T-helper 1 cell treated with Interleukin-12 subunit alpha and Interleukin-12 subunit beta and Interleukin-4 antibody, amounts not matched to agents 30 ng/mL and 1 ng/mL, for 36 hours (primary cell): ENCODE data around the gene ZBP1. TPM values are rescaled to one million over a fixed set of nuclear protein-coding genes. Genes with fewer than 3 reads are reported as not detected.

Experiments used
- intact Hi-C: fragments of 100-400 bp; cut with micrococcal nuclease; formaldehyde crosslinking; loops from one replicate; pipeline ENCODE4 v1.15.1; 2024
- total RNA-seq: library from RNA; stranded (reverse); gene quantifications from 2 replicates; pipeline ENCODE4 v1.2.3, GENCODE V29; 2022

The ZBP1 gene
- total RNA-seq, 1 donor from 2014 or later: 12.5 TPM

GRCh38 chr20:57647933-57648785 lies 27.9 kb upstream of the ZBP1 start:
- intact Hi-C loops: no loop called here

- intact Hi-C loops: no loop called here
These were observed 27.0 kb upstream of the ZBP1 start for GRCh38 chr20:57647006-57647932.

- intact Hi-C loops: no loop called here
These were observed 18.6 kb upstream of the ZBP1 start for GRCh38 chr20:57638895-57639236.

DNA sequence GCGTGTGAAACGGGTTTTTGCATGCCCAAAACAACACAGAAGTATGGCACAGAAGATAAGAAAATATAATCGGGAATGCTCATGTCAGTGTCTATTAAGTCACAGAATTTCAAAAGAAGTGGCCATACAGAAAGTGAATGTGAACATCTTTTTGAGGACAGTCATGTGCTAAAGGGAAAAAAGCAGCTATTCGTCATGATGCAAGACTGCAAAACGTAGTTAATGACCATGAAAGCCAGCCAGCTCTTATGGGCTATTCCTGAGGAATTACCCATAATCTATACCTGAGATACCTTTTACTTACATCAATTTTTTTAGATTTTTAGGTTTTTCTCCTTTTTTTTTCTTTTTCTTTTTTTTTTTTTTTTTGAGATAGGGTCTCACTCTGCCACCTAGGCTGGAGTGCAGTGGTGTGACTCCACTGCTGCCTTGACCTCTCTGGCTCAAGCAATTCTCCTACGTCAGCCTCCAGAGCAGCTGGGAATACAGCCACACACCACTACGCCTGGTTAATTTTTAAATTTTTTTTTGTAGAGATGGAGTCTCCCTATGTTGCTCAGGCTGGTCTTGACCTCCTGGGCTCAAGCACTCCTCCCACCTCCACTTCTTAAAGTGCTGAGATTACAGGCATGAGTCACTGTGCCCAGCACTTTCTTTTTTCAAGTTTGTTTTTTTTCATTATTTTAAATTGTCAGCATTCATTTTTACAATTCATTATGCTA lies 18.1 kb upstream of the ZBP1 start:
- intact Hi-C loops: no loop called here

GRCh38 chr20:57633945-57634491 lies 13.8 kb upstream of the ZBP1 start:
- intact Hi-C loops: loop anchor here (1.0 to 5.0 kb wide), 2 partner anchors 15 to 63 kb away; no protein-coding TSS in a partner anchor

DNA sequence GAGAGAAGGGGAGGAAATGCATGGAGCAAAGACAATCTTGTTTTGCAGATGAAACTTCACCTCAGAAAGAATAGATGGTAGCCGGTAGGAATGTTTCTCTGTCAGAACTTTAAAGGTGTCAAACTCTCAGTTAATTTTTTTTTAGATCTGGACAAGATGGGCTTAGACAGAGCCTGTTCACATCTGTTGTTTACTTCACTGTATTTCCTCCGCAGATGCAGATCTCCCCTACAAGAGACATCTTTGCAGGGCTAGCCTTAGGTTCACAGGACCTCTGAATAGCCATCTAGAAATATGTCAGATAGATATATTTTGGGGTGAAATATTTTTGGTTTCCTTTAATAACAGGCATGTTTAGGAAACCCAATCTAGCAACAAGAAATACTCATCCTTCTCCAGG lies 12.1 kb upstream of the ZBP1 start:
- intact Hi-C loops: loop anchor here (5.0 kb wide), 1 partner anchor 65 kb away; no protein-coding TSS in a partner anchor

DNA sequence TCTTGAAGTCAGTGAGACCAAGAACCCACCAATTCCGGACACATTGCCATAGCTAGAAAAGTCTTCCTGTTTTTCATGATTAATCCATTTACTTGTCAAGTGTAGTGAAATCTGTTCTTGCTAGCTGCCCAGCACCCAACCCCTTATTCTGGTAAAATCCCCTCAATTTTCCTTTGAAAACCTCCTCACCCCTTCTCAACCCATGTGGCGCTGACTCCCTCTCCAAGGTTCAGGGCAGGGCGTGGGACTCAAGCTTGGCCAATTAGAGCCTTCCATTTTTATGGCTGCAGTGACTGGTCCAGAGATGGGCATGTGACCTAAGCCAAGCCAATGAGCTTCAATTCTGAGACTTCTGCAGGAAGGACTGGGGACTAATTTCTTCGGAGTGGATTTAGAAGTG lies 9.8 kb upstream of the ZBP1 start:
- intact Hi-C loops: loop anchor here (5.0 kb wide), 1 partner anchor 67 kb away; no protein-coding TSS in a partner anchor

DNA sequence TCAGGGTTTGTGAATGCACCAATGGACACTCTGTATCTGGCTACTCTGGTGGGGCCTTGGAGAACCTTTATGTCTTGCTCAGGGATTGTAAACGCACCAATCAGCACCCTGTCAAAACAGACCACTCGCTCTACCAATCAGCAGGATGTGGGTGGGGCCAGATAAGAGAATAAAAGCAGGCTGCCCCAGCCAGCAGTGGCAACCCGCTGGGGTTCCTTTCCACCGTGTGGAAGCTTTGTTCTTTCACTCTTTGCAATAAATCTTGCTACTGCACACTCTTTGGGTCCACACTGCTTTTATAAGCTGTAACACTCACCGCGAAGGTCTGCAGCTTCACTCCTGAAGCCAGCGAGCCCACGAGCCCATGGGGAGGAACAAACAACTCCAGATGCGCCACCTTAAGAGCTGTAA lies 9.3 kb upstream of the ZBP1 start:
- intact Hi-C loops: loop anchor here (2.0 kb wide), 1 partner anchor 25 kb away; no protein-coding TSS in a partner anchor

DNA sequence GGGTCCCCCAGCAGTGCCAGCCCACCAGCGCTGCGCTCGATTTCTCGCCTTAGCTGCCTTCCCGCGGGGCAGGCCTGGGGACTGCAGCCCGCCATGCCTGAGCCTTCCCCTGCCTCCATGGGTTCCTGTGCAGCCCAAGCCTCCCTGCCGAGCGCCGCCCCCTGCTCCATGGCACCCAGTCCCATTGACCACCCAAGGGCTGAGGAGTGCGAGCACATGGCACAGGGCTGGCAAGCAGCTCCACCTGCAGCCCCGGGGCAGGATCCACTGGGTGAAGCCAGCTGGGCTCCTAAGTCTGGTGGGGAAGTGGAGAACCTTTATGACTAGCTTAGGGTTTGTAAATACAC lies 8.7 kb upstream of the ZBP1 start:
- intact Hi-C loops: loop anchor here (1.0 to 2.0 kb wide), 2 partner anchors 10 to 26 kb away; no protein-coding TSS in a partner anchor

- intact Hi-C loops: loop anchor here (1.0 to 2.0 kb wide), 2 partner anchors 9 to 26 kb away; no protein-coding TSS in a partner anchor
These were observed 8.1 kb upstream of the ZBP1 start for GRCh38 chr20:57628047-57628961.

DNA sequence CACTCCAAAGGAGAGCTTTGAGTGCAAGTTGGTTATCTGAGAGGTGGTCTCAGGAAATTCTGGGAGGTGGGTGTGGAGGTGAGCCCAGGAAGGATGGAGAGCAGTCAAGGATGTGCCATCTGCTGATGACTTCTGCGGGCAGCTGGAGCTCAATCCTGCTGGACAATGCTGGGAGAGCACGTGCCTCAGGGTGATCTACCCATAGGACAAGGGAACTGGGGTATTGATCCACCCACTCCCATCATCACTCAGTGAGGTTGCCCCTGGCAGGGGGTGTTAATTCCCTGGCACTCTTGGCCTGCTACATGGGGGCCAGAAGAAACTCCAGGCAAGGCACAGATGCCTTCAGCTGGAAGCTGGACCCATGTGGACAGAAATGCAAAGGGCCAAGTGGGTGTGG lies 7.1 kb upstream of the ZBP1 start:
- intact Hi-C loops: no loop called here

- intact Hi-C loops: no loop called here
These were observed 5.8 kb upstream of the ZBP1 start for GRCh38 chr20:57625978-57626377.

DNA sequence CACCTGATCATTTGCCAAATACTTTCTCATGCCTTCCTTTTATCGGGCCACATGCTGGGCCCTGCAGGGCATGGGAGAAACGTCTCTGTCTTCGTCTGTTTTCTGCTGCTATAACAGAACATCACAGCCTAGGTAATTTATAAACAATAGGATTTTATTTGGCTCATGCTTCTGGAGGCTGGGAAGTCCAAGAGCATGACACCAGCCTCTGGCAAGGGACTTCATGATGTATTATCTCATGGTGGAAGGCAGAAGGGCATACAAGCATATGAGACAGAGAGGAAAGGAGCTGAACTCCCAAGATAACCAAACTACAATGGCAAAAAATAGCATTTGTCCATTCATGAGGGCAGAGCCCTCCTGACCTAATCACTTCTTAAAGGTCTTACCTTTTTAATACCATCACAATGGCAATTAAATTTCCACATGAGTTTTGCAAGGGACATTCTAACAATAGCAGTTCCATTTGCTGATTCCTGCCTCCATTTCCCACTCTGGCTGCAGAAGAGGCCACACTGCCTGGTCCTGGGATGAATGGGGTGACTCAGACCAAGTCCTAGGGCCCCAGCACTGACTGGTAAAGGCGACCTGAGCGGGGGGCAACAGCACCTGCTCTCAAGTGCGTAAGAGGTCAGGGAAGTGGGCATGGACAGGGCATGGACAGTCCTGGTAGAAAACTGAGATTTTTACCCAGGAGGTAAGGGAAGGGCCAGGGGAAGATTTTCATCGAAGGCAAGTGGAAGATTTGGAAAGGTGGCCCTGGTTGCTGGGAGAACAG lies 5.1 kb upstream of the ZBP1 start:
- intact Hi-C loops: no loop called here

GRCh38 chr20:57624124-57624523 lies 3.9 kb upstream of the ZBP1 start:
- intact Hi-C loops: no loop called here

DNA sequence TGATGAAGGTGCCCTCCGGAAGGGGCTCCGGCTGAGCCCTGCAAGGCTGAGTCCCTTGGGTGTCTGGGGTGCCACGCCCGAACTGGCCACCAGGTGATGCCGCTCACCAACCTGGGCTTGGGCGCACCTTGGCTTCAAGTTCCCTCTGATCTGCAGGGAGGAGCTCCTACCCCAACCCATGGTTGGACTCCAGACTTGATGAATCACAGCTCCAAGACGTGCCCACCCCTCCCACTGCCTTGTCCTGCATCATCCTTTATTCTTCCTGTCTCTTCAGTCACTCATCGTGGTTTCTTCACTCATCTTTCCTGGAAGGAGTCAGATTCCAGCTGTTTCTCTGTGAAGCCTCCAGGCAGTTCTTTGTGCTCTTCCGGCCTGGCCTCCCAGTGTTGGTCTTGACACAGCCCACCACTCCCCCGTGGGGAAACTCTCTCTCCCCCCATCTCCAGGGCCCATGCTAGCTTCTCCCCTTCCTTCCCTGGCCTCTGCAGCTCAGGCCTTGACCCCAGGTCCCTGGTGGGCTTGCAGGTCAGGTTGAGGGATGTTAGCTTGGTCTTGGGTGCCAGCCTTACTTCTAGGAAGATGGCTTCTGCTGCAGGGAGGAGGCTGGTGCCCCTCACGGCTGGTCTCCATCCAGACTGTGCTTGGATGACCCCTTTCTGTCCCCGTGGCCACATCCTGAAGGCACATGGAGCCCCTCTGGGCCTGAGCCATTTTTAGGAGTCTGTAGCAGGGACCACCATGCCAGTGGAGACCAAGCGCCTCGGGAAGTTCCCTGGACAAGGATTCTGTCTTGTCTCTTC lies 2.6 kb upstream of the ZBP1 start:
- intact Hi-C loops: loop anchor here (1.0 kb wide), 3 partner anchors 32 to 557 kb away; no protein-coding TSS in a partner anchor

GRCh38 chr20:57622201-57622570 lies 2.0 kb upstream of the ZBP1 start:
- intact Hi-C loops: loop anchor here (1.0 kb wide), 3 partner anchors 32 to 557 kb away; no protein-coding TSS in a partner anchor

DNA sequence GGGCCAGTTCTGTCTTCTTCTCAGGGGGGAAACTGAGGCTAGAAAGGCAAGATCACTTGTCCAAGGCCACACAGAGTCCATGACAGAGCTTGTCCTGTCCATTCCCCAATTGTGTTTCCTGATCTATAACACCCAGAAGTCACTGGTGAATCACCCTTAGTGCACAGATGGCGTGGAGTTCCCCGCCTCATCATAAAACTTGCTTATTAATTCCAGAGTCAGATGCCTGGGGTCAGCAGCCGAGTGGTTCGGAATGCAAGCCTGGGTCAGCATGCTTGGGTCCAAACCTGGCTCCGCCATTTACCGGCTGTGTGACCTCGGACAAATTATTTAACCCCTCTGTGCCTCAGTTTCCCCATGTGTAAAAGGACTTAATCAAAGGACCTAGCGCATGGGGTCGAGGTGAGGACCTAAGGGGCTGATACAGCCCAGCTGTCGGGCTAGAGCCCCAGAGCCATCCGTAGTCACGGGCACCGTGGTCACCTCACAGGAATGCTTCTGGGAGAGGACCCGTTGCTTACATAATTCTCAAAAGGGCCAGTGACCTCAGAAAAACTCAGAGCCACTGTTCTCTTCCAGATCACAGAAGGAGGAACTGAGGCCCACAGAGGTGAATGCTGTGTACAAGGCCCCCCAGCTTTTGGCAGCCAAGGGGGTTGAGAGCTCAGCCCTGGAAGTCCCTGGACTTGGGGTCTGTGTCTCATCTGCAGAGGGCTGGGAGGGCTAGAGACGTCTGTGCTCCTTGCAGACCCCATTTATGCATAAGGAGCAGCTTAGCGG lies 1.4 kb upstream of the ZBP1 start:
- intact Hi-C loops: loop anchor here (1.0 to 2.0 kb wide), 5 partner anchors 33 to 558 kb away; partner anchors contain the start of gene PMEPA1
